Esophagus muscularis mucosa (tissue), 4 donors: ENCODE measurements around the gene BBX.

ENCODE experiments used
- EP300 ChIP-seq: sonication (generic); formaldehyde crosslinking; IDR thresholded peaks from one replicate; pipeline ENCODE4 v1.6.1; 2017; ENCODE audit warnings: antibody characterized with exemption
- POLR2A ChIP-seq: fragments of 450-650 bp; IDR thresholded peaks from one replicate; pipeline ENCODE4 v1.6.1; 2017; ENCODE audit warnings: antibody characterized with exemption, moderate library complexity, mild to moderate bottlenecking, low read depth
- POLR2AphosphoS5 ChIP-seq, 2 donors: sonication (generic); formaldehyde crosslinking; IDR thresholded peaks; one replicate each; pipeline ENCODE4 v1.6.1; 2017; ENCODE audit warnings: antibody characterized with exemption in 2 of 2
- TF ChIP-seq, protein P1 (sequence below), 3 experiments: fragments of 200-600 bp in 2 of 3; fragments of 450-650 bp in 1 of 3; sonication (generic) in 2 of 3; IDR thresholded peaks; one replicate each; pipeline ENCODE4 v1.5.1; 2017 to 2019; ENCODE audit warnings: antibody characterized with exemption in 3 of 3, mild to moderate bottlenecking in 2 of 3, moderate library complexity in 1 of 3

DNA sequence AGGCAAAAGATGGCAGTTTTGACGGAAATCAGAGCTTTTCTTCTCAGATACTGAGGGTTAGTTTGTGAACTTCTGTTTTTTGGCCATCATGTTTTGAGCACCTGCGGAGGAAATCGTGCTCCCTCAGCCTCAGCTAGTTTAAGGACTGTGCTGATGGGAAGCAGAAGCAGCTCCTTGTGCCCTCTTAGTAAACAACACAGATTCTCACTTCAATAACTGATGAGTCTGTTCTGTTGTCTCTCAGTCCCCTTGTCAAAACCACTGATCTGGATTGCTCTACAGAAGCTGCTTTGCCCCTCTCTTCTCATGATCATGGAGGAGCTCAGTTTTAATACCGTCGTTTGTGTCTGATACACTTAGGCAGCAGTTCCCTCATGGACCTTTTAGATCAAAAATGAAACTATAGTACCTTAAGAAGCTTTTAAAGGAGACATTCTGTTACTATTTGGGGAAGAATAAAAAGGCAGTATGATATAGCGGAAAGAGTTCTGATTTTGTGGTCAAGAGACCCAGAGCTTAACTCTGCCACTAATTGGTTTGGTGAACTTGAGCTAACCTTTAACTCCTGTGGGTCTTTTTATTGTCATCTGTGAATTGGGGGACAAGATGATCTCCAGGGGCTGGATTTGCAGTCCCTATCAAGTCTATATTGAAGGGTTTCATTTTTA lies 152.6 kb downstream of the BBX start:
- TF ChIP-seq, protein P1, sequence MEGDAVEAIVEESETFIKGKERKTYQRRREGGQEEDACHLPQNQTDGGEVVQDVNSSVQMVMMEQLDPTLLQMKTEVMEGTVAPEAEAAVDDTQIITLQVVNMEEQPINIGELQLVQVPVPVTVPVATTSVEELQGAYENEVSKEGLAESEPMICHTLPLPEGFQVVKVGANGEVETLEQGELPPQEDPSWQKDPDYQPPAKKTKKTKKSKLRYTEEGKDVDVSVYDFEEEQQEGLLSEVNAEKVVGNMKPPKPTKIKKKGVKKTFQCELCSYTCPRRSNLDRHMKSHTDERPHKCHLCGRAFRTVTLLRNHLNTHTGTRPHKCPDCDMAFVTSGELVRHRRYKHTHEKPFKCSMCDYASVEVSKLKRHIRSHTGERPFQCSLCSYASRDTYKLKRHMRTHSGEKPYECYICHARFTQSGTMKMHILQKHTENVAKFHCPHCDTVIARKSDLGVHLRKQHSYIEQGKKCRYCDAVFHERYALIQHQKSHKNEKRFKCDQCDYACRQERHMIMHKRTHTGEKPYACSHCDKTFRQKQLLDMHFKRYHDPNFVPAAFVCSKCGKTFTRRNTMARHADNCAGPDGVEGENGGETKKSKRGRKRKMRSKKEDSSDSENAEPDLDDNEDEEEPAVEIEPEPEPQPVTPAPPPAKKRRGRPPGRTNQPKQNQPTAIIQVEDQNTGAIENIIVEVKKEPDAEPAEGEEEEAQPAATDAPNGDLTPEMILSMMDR (IDR thresholded peaks at IDR 0.05): no peak
- TF ChIP-seq POLR2AphosphoS5 (IDR thresholded peaks at IDR 0.05) (no peak), POLR2A (no peak), EP300 (no peak)
